OCI-LY3 (cell line): ENCODE measurements around the gene PTPRN2.

Experiments
- H2AFZ ChIP-seq: fragments of 200-600, 300-600 bp; shearing (Covaris generic); 2 replicates; pipeline ENCODE4 v1.6.0; 2014; ENCODE audit warnings: antibody characterized with exemption, low read depth, low read length
- H3K27ac ChIP-seq: fragments of 200-600, 300-600 bp; sonication (generic); 2 replicates; pipeline ENCODE4 v1.5.1; 2014; ENCODE audit warnings: mild to moderate bottlenecking, low read length, moderate library complexity, mixed read lengths
- H3K27me3 ChIP-seq: fragments of 200-600, 300-600 bp; sonication (generic); 2 replicates; pipeline ENCODE4 v1.6.1; 2014; ENCODE audit warnings: low read depth, low read length, mixed read lengths
- H3K36me3 ChIP-seq: fragments of 200-600, 300-600 bp; sonication (generic); replicated peaks from 2 replicates; pipeline ENCODE3; 2014; ENCODE audit warnings: low read depth, low read length, mixed read lengths
- H3K4me1 ChIP-seq: fragments of 300-600, 200-600 bp; sonication (generic); 2 replicates; pipeline ENCODE4 v1.6.1; 2014; ENCODE audit warnings: low read length, mixed read lengths
- H3K4me2 ChIP-seq: fragments of 200-600, 300-600 bp; sonication (generic); 2 replicates; pipeline ENCODE4 v1.6.1; 2014; ENCODE audit warnings: low read length, mixed read lengths
- H3K4me3 ChIP-seq: fragments of 300-600, 200-600 bp; sonication (generic); 2 replicates; pipeline ENCODE4 v1.5.1; 2014; ENCODE audit warnings: antibody characterized with exemption, mild to moderate bottlenecking, low read length, moderate library complexity
- H3K79me2 ChIP-seq: fragments of 300-600, 200-600 bp; shearing (Covaris generic); 2 replicates; pipeline ENCODE4 v1.6.1; 2014; ENCODE audit warnings: mild to moderate bottlenecking, low read length, mixed read lengths
- H3K9ac ChIP-seq: fragments of 300-600, 200-600 bp; shearing (Covaris generic); 2 replicates; pipeline ENCODE4 v1.6.0; 2014; ENCODE audit warnings: mild to moderate bottlenecking, low read length, moderate library complexity
- H3K9me3 ChIP-seq: fragments of 200-600, 300-600 bp; shearing (Covaris generic); 2 replicates; pipeline ENCODE4 v1.6.1; 2014; ENCODE audit warnings: low read length, mixed read lengths; ENCODE audit not compliant: insufficient read depth
- H4K20me1 ChIP-seq: fragments of 200-600, 300-600 bp; sonication (generic); 2 replicates; pipeline ENCODE4 v1.6.1; 2016; ENCODE audit warnings: low read length, mixed read lengths; ENCODE audit not compliant: insufficient read depth
- EZH2phosphoT487 ChIP-seq: fragments of 200-600 bp; shearing (Covaris generic); IDR thresholded peaks from 2 replicates; pipeline ENCODE4 v1.6.1; 2018; ENCODE audit warnings: antibody characterized with exemption, mixed run types, low read depth
- TF ChIP-seq, protein P1 (sequence below): fragments of 200-600, 300-600 bp; sonication (generic); IDR thresholded peaks from 2 replicates; pipeline ENCODE4 v1.5.1; 2014; ENCODE audit warnings: antibody characterized with exemption, low read length, low read depth

PTPRN2 gene

DNA sequence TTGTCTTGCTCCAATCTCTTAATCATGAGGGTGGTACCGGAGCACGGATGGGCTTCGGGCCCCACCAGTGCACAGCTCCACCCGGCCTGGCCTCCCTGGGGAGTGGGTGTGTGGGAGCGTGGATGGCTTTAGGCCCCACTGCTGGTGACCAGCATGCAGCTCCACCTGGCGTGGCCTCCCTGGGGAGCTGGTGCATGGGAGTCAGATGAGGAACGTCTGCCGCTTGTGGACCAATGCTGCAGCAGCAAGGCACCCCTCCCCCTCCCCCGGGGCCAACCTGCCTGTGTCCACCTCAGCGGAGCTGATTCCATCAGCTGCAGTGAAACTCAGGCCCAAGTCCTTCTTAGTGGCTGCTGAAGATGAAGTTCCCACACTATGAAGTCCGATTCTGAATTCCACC, 511.4 kb downstream of the PTPRN2 start:
- TF ChIP-seq, protein P1, sequence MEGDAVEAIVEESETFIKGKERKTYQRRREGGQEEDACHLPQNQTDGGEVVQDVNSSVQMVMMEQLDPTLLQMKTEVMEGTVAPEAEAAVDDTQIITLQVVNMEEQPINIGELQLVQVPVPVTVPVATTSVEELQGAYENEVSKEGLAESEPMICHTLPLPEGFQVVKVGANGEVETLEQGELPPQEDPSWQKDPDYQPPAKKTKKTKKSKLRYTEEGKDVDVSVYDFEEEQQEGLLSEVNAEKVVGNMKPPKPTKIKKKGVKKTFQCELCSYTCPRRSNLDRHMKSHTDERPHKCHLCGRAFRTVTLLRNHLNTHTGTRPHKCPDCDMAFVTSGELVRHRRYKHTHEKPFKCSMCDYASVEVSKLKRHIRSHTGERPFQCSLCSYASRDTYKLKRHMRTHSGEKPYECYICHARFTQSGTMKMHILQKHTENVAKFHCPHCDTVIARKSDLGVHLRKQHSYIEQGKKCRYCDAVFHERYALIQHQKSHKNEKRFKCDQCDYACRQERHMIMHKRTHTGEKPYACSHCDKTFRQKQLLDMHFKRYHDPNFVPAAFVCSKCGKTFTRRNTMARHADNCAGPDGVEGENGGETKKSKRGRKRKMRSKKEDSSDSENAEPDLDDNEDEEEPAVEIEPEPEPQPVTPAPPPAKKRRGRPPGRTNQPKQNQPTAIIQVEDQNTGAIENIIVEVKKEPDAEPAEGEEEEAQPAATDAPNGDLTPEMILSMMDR, result no peak
- TF ChIP-seq EZH2phosphoT487, result no peak
- Histone ChIP-seq H3K9me3 (no peaks in the 10 kb centered on the region), H3K4me1 (no peaks in the 10 kb centered on the region), H3K27me3 (no peaks in the 10 kb centered on the region), H3K27ac (no peak overlapping the region), H3K79me2 (no peaks in the 10 kb centered on the region), H3K9ac (no peak overlapping the region), H3K36me3 (no peaks in the 10 kb centered on the region), H2AFZ (no peak overlapping the region), H4K20me1 (no peaks in the 10 kb centered on the region), H3K4me2 (no peak overlapping the region), H3K4me3 (no peak overlapping the region)

DNA sequence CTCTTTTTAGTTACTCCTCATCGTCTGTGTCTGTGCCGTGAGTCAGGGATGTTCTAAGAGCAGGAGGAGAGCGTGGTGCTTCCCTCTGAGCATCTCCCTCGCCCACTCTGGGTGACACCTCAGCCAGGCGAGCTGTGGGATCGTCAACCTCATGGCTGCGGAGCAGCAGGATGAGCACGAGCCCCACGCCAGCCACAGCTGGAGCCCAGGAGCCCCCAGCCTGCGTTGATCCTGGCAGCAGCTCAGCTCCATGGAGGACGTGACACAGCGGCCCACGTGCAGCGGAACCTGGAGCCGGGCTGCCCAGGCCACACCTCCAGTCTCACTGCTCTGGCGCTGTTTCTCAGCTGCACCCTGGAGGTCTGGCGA, 512.0 kb downstream of the PTPRN2 start:
- TF ChIP-seq EZH2phosphoT487, result no peak
- TF ChIP-seq, protein P1, result no peak
- no peaks in the 10 kb centered on the region for H3K79me2 ChIP-seq
- H3K27ac ChIP-seq, result no peak overlapping the region
- no peak overlapping the region for H3K4me2 ChIP-seq
- H3K4me3 ChIP-seq, result no peak overlapping the region
- H3K9ac ChIP-seq, result no peak overlapping the region
- no peak overlapping the region for H2AFZ ChIP-seq
- no peaks in the 10 kb centered on the region for H3K9me3 ChIP-seq
- no peaks in the 10 kb centered on the region for H4K20me1 ChIP-seq
- H3K27me3 ChIP-seq, result no peaks in the 10 kb centered on the region
- H3K4me1 ChIP-seq, result no peaks in the 10 kb centered on the region
- H3K36me3 ChIP-seq, result no peaks in the 10 kb centered on the region

DNA sequence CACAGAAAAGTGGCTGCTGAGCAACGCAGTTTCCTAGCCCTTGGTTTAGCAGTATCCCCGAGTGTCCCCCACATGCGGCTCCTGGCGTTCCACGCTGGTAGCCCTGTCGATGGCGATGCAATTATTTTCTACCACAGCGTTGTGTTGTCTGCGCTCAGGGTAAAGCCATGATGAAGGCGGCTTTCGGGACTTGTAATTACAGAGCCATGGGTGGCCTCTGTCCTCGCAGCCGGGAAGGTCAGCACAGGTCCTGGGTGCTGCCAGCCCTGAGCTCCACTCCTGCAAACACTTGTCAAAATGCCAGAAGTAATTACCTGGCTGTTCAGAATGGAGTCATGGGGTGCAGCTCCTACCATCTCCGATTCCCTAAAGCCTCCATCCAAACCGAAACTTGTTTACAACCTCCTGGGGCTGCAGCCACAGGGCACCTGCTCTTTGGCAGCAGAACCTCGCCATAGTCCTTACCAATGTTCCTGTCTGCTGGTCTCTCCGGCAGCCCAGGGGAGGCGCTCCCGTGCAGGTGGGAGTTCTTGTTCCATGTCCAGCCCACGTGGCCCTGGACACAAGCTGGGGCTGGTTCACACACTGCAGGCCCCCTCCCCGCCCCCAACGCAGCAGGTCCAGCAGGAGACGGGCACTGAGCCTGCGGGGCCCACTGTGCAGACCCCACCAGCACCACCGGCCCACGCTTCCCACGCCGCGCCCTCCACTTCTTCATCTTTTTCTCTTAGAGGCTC, 512.6 kb downstream of the PTPRN2 start:
- H3K27ac ChIP-seq, result no peak overlapping the region
- TF ChIP-seq, protein P1, result no peak
- TF ChIP-seq EZH2phosphoT487, result no peak
- H3K79me2 ChIP-seq, result no peaks in the 10 kb centered on the region
- no peak overlapping the region for H3K4me2 ChIP-seq
- no peaks in the 10 kb centered on the region for H3K36me3 ChIP-seq
- no peaks in the 10 kb centered on the region for H3K4me1 ChIP-seq
- no peaks in the 10 kb centered on the region for H4K20me1 ChIP-seq
- no peak overlapping the region for H2AFZ ChIP-seq
- H3K4me3 ChIP-seq, result no peak overlapping the region
- H3K9ac ChIP-seq, result no peak overlapping the region
- no peaks in the 10 kb centered on the region for H3K27me3 ChIP-seq
- no peaks in the 10 kb centered on the region for H3K9me3 ChIP-seq

DNA sequence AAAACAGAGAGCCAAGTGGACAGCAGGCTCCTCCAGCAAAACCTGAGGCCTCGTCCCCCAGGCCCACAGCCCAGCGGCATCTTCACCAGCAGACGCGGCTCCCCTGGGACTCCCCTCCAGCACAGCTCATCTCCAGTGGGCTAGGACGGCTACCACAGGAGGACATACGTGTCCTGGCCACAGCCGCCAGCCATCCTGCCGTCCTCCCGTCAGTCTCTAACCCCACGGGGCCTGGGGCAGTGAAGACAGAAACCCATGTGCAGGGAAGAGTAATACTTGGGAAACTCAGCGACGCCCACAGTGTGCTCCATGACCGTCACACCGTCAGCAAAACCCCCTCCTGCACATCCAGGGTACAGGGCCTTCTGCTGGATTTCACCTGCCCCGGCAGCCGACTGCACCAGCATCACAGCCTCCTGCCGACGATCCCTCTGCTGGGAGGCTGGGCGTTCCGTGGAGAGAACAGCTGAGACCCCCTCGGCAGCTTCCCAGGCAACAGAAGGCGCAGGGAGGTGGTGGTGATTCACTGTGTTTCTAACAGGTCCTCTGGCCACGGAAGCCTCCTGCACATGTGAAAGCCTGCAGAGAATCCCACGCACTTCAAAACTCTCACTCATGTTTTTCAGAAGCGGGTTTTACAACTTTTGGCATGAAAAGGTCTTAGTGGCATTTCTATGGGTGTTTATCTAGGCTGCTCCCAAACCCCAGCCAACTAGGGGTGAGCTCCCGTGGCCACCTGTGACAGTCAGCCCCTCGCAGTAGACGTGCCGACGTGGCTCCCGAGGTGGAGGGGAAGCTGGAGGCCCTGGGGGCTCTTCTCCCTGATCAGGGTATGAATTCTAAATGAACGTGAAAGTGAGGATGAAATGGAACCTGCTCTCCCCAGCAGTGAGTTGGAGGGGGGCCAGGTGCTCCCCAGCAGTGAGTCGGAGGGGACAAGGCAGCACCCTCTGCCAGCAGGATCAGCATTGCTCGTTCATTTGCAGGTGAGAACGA, 513.5 kb downstream of the PTPRN2 start:
- H3K4me2 ChIP-seq, result no peak overlapping the region
- no peaks in the 10 kb centered on the region for H4K20me1 ChIP-seq
- H3K27me3 ChIP-seq, result no peaks in the 10 kb centered on the region
- no peak overlapping the region for H2AFZ ChIP-seq
- no peak overlapping the region for H3K4me3 ChIP-seq
- no peak overlapping the region for H3K27ac ChIP-seq
- H3K9me3 ChIP-seq, result no peaks in the 10 kb centered on the region
- H3K9ac ChIP-seq, result no peak overlapping the region
- H3K4me1 ChIP-seq, result no peaks in the 10 kb centered on the region
- H3K36me3 ChIP-seq, result no peaks in the 10 kb centered on the region
- no peak for TF ChIP-seq EZH2phosphoT487
- TF ChIP-seq, protein P1, result no peak
- no peaks in the 10 kb centered on the region for H3K79me2 ChIP-seq
